Central memory CD4-positive, alpha-beta T cell (primary cell): ENCODE measurements around the gene PLXNA3.
"Not testable (repeated sequence)": the region's sequence is repeated elsewhere in the genome, so short reads cannot be mapped to it uniquely, and the experiment has no call there.

Experiments used
- DNase-seq: peaks from one replicate; pipeline ENCODE4 v3.0.0; 2022

PLXNA3 gene

DNA sequence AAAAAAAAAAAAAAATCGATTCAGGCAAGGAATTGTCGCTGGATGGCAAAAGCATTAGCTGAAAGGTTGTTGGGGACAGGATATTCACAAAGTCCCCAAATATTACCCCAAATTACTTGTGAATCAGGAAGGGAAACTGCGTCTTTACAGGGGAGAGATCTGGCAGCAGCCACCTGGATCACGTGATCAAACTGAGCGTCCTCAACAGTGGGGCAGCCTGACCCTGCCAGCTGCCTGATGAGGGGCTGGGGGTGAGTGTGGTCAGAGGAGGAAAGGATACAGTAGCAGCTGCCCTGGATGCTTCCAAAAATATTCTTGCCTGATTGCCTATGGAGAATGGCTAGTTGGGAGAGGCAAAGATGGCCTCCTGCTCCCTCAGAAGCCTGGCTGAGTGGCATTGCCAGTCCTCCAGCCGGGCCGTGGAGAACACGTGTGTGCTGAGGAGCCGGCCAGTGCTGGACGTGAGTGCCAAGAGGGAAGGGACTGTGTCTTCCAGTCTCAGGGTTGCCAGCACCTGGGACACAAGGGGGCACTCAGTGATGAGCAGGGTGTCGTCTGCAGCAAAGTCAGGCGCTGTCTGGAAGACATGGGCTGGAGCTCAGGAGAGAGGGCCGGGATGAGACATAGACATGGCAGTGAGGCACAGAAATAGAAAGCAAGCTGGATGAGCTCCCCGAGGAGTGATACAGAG, 24.0 kb downstream of the PLXNA3 start:
- no peak for DNase-seq

DNA sequence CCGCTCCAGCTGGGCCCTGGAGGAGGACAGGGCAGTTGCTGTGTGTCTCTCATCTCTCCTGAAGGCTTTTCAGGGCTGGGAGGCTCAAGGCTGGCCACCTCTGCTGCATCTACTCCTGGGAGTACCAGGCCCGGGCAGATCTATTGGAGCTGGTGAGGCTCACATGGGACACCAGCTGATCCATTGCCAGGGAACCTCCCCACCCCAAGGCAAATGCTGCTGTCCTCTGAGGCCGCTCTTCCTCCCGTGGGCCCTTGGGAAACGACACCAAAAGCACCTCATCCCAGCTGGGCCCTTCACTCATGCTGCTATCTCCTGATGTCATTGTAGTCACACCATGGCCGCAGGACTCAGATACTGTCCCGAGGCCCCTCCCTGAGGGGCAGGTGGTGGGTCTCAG, 24.7 kb downstream of the PLXNA3 start:
- no peak for DNase-seq

DNA sequence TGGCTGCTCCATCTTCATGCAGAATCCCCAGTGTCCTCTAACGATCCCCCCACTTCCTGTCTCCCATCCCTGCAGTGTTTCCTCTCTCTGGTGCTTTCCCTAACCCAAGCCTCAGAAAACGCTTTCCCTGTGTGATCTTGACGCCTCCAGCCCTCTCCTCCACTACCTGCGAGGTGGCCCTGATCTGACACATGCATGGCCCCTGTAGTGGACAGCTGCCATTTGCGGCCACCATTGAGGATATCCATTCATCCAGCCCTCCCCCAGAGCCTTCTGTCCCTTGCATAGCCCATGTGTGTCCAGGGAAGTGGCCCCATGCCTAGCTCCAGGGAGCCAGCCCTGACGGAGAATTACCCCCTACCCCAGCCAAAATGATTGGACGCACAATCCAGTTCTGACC, 25.2 kb downstream of the PLXNA3 start:
- DNase-seq, result no peak

DNA sequence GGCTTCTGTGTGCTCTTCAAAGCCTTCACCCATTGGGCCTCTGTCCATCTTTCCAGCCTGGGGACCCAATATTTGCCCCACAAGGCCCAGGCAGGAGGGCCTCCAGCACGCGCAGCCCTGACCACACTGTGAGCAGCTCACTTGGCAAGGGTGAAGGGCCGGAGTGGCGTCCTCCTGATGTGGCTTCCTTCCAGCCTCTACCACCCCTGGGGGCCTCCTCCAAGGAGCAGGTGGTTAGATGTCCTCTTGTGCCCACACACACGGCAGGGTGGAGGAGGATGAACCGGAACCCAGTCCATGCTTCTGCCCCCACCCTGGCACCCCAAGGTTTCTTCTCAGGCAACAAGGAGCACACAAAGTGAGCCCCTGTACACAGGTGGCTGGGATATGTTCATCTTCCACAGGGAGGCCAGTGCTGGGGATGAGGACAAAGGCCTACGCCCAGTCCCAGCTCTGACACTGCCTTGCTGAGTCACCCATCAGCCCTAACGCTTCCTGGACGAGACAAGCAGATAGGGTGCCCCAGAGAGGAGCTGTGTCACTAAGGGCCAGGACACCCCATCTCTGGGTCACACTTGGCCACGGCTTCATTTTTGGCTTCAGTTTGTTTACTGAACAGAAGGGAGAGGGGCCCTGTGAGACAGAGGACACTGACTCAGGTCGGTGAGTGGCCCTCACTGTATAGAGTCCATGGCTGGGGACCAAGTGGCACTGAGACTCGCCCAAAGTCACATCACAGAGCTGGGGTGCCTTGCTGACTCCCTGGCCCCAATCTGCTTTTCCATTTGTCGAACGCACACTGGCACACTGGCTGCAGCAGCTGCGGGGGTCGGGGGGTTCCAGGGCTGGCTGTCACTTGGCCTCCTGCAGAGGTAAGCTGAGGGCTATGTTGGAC, 26.4 kb downstream of the PLXNA3 start:
- no peak for DNase-seq

DNA sequence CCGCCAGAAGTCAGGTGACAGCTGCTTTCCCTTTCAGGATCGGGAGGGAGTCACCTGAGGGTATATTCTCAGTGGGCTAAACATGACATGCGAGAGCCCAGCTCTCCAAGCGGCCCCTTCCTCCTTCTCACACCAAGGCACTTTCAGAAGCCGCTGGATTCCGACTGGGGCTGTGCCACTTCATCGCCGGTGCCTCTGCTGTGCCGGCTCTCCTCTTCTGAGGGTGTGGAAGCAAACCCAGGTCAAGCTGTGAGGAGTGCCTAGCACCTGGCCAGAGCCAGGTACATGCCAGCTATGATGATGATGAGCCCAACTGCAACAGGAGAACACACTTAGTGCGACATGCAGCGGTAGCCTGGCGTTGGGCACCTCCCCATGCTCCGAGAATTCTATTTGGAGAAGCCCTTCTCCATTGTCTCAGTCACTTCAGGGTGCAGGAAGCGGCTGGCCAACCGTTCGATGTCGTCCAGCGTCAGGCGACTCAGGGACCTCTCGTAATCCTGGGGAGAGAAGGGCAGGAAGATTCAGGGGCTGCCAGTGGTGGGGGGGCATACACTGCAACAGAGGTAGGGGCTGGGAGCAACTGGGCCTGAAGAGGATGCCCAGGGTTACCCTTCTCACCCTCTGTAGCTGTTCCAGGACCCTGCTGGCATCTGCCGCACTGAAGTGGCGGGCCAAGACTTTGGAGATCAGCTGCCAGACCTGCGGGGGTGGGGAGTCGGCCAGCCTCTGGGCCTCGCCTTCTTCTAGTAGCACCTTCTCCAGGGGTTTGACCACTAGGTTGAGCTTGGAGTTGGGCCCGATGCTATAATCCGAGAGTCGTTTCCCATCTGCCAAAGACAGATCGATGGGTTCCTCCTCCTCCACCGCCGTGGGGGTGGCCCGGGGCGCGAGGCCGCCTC, 27.3 kb downstream of the PLXNA3 start:
- DNase-seq, result no peak

DNA sequence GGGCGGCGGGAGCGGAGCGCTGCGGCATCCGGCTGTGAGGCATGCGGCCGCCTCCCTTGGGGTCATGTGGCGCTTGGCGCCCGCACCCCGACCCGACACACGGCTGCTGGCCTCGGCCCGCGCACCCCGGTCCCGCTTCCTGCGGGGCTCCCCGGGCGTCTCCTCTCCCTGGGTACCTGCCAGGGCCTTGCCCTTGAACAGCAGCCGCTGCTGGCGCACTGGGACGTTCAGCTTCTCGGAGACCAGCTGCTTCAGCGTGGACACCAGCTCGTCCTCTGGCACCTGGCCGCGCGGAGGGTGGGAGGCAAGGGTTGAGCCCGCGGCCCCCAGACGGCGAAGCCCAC, 27.9 kb downstream of the PLXNA3 start:
- peak; percentile 32 for DNase-seq

DNA sequence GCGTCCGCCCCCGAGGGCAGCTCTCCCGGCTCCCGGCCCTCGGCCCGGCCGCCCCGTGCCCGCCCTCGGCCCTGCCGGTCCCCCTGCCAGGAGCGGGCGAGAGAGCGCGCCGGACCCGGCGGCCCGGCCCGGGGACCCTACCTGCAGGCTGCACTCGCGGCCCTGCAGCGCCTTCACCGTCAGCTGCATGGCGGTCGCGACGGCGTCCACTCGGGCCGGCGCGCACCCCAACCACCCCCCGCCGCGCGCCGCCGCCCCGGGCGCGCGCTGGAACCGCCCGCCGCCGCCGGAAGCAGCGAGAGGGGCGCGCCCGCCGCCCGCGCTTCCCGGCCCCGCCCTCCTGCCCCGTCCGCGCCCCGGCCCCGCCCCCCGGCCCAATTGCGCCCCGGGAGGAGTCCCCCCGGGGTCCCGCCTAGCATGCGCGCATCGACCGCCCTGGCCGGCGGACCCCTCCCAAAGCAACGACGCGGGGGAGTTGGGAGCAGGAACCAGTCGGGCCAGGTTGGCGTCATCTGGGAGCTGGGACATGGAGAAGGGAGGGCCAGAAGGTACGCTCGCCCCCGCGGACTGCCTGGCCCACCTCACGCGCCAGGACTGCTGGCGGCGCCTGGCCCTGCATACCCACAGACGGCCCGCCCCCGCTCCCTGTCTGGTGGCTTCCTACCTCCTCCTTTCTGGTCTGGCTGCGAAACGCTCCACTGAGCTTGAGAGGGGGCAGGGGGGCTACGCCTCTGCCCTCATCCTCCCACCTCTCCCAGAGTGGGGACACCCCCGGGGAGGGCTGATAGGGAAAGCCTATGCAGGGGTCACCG, 28.5 kb downstream of the PLXNA3 start, which contains the start of gene UBL4A:
Gene UBL4A, minus strand, starts transcription at position 220 of the 812 bp plus-strand sequence. Its CDS starts 31 bp downstream, at position 189.
- peak; percentile 38 for DNase-seq

DNA sequence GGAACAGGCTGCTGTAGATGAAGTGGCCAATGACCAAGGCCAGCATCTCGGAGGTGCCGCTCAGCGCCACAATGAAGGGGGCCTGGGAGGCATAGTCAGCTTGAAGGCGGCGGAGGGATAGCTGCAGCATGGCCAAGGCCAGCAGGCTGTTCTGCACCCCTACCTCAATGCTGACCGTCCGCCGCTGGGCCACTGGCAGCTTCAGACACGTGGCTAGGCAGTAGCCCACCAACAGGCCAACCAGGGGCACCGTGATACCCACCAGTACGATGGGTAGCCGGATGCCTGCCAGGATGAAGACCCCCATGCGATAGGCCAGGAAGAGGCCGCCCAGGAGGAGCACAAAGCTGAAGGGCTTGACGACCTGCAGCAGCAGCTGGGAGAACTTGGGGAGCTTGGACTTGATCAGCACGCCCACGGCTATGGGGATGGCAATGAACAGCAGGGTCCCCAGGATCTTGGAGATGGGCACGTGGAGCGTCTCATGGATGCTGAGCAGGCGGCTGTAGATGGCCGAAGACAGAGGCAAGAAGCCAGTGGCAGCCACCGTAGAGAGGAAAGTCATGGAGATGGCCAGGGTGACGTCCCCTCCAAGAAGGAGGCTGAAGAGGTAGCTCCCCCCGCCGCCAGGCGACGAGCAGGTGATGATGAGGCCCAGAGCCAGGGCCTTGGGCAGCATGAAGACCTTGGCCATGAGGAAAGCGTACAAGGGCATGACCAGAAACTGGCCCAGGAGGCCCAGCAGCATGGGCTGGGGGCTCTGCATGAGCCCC, 29.6 kb downstream of the PLXNA3 start:
- DNase-seq, result no peak

DNA sequence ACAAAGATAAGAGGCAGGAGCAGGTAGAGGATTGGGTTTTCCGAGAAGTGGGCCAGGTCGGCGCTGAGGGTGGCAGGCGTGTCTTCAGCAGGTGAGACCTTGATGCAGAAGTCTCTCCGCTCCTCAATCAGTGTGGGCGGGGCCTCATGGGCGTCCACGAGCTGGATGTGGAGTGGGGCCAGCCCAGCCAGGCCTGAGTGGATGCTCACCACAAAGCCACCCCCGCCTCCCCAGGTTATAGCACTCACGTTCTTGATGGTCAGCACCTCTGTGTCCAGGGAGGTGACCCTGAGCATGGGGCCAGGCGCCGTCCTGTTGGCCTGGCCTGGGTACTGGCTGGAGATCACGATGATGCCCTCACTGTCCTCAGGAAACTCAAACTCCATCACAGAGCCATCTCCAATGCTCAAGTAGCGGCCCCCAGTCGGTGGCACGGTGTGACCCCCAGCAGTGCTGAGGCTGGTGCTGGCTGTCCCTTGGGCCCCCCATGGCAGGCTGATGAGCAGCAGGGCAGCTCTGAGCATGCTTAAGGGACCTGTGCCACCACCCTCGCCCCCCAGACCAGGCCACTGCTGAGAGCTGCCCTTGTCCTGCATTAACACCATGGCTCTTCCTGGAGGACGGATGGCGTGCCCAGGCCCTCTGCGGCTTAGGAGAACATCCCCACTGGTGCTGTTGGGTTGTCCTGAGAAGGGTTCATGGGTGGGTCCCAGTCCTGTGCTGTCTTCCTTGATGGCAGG, 30.4 kb downstream of the PLXNA3 start:
- DNase-seq, result no peak

DNA sequence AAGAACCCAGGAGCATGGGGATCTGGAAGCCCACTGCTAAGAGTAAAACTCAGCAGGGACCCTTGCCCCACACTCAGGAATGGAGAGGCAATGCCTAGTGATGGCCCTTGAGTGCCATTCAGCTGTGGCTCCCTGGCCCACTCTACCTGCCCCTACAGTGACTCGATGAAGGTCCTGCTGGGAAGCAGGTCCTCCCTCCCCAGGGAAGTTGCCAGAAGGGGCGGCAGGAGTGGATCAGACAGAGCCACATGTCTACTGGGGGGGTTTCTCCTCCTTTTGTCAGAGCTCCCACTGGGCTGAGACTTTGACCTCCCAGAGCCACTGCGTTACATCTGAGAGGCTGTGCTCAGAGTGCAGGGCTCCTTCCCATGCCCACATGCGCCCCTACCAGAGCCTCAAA, 31.1 kb downstream of the PLXNA3 start:
- no peak for DNase-seq

DNA sequence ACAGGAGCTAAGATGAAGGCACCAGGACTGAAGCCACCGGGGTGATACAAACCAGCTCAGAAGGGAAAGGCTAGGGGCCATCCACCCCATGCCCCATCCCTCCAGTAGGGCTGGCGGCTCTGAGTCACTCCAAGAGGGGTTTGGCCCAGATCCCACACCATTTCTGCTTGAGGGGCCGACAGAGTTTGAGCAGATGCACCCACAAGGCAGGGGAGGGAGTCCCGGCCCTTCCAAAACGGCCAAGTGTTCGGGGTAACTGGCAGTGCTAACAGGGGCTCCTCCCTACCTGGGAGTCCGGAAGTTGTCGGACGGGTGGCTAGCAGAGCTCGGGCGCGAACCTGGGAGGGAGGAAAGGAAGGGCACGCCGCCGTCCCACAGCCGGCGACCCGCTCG, 31.9 kb downstream of the PLXNA3 start:
- DNase-seq, result no peak

DNA sequence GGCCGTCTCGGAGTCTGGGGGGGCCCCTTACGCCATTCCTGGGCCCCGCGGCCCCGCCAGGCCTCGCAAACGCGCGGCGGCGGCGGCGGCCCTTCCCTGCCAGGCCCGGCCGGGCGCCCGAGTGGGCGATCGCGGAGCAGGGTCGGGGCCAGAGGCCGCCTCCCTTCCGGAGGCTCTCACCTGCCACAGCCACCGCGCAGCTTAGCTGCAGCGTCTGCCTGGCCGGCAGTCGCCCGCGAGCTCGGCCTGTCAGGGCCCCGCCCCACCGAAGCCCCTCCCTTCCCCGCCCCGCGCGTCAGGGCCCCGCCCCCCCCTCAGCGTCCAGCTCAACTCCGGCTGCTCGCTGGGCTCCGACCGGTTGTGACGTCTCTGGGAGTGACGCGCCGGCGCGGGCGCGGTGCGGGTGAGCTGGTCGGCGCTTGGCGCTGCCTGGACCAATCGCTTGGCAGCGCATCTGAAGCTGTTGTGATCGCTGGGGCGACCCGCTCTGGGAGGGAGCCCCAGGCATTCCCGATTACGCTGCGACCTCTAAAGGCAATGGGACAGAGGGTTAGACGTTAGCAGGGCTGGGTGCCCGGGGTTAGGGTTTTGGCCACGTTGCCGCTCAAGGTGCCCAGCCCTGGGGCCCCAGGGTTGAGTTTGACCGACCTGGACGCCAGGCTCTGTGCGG, 32.5 kb downstream of the PLXNA3 start, which contains the start of gene SLC10A3:
Gene SLC10A3, minus strand, starts transcription at position 216 of the 670 bp plus-strand sequence. CDS start 1,689 bp downstream, outside the sequence.
- DNase-seq, result peak; percentile 86

DNA sequence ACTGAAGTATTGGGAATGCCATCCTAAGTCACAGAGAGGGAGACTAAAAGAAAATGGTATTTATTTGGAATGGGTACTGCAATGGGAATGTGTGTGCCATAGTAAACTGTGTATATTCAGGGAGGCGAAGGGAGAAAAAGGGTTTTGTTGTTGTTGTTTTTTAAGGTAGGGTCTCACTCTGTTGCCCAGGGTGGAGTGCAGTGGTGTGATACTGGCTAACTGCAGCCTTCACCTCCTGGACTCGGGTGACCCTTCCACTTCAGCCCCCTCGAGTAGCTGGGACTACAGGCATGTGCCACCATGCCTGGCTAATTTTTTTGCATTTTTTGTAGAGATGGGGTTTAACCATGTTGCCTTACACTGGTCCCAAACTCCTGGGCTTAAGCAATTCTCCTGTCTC, 36.6 kb downstream of the PLXNA3 start:
- DNase-seq, result no peak

DNA sequence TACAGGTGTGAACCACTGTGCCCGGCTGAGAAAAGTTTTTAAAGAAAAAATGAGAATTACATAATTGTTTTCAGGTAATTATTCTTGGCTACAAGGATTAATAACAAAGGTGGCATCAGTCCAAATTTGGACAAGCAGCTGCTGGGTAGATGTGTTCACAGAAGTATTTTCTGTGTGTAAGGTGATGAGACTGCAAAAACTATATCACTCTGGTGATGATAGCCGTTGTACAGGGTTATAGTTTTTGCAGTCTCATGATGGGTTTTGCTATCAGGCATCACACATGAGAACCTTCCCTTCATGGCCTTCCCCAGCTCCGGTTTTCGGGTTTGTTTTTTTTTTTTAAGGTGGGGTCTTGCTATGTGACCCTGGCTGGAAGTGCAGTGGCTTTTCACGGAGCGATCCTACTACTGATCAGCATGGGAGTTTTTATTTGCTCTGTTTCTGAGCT, 37.4 kb downstream of the PLXNA3 start:
- DNase-seq, result no peak

DNA sequence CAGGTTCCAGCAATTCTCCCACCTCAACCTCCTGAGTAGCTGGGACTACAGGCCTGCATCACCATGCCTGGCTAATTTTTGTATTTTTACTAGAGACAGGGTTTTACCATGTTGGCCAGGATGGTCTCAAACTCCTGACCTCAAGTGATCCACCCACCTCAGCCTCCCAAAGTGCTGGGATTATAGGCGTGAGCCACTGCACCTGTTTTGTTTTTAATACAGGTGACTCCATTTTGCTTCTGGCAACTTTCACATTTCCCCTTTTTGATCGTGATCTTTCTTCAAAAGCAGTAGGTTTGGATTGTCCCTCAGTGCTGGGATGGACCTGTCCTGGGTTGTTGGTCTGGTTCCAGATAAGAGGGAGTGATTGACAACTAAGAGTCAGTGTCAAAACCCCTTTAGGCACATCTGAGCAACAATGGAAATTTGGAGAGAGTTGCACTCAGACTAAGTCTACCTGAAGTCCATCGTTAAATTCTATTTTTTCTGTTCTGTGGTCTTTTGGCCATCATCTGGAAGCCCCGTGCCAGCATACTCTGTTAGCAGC, 38.6 kb downstream of the PLXNA3 start:
- DNase-seq, result not testable (repeated sequence)

DNA sequence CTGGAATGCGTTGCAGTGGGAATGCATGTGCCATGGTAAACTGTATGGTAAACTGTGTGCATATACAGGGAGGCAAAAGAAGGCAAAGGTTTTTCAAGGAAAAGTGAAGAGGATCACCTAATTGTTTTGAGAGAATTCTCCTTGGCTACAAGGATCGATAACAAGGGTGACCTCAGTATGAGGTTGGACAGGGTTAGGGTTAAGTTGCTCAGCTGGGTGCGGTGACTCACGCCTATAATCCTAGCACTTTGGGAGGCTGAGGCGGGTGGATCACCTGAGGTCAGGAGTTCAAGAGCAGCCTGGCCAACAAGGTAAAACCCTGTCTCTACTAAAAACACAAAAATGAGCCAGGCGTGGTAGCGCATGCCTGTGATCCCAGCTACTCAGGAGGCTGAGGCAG, 43.3 kb downstream of the PLXNA3 start:
- DNase-seq, result not testable (repeated sequence)

DNA sequence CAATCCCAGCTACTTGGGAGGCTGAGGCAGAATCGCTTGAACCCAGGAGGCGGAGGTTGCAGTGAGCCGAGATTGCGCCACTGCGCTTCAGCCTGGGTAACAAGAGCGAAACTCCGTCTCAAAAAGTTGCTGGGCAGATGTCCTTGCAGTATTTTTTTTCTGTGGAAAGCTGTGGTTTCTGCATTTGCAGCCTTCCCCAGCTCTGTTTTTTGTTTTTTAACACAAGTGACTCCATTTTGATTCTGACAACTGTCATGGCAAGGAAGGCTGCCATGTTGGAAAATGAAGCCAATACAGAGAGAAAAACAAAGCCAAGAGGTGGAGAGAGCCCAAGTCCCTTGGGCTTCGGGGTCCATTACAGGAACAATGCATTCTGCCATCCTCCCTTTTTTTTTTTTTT, 44.0 kb downstream of the PLXNA3 start:
- no peak for DNase-seq

DNA sequence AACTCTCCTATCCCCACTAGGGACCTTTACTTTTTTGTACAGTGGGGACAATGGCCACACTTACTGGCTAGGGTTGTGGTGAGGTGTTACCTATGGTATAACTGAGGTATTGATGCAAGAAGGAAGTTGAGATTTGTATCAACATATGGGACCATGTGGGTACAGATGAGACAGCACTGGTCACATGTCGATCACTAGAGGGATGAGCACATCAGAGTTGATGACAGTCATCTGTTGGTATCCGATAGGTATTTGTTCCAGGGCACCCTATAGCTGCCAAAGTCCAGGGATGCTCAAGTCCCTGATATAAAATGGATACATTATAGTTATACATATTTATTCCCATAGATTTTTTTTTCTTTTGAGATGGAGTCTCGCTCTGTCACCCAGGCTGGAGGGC, 44.9 kb downstream of the PLXNA3 start:
- no peak for DNase-seq

DNA sequence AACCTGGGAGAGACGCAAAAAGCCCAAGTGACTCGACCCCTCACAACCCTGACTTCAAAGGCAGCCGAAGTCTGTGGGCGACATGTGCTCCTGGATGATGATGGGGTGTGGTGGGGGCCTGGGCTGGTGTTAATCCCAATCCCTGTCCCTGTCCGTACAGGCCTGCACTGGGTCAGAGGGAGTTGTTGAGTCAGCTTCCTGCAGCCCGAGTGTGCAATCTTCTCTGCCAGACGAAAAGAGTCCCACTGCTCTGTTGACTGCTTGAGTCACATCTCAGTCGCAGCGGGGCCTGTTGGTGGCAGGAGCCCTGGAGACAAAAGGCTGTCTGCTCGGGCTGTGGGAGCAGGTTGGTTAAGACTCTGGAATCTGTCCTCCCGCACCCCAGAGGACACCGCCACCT, 47.7 kb downstream of the PLXNA3 start:
- no peak for DNase-seq
